Mucosa of descending colon (tissue), 3 donors: ENCODE data around the gene LMBRD2. TPM values are rescaled to one million over a fixed set of nuclear protein-coding genes. Genes with fewer than 3 reads are reported as not detected.
"Not testable (repeated sequence)": the region's sequence is repeated elsewhere in the genome, so short reads cannot be mapped to it uniquely, and the experiment has no call there.

Experiments used
- ATAC-seq: fragments of 200-7000 bp; cut with Tn5 transposase; one replicate; pipeline ENCODE4 v1.9.1; 2020; ENCODE audit warnings: mild to moderate bottlenecking, moderate library complexity
- DNase-seq, 3 donors: peaks; one replicate each; pipeline ENCODE4 v3.0.0-alpha.2; 2020
- H3K36me3 ChIP-seq: fragments of 200-600 bp; one replicate; pipeline ENCODE4 v1.8.0; 2021; ENCODE audit warnings: low read depth, mild to moderate bottlenecking
- H3K4me1 ChIP-seq: fragments of 200-600 bp; one replicate; pipeline ENCODE4 v1.8.0; 2021; ENCODE audit warnings: low read depth, mild to moderate bottlenecking
- H3K4me3 ChIP-seq: fragments of 200-600 bp; one replicate; pipeline ENCODE4 v1.8.0; 2021; ENCODE audit warnings: mild to moderate bottlenecking
- H3K9me3 ChIP-seq: fragments of 200-600 bp; one replicate; pipeline ENCODE4 v1.8.0; 2021; ENCODE audit warnings: mild to moderate bottlenecking
- CTCF ChIP-seq: fragments of 200-600 bp; IDR thresholded peaks from one replicate; pipeline ENCODE4 v1.8.0; 2022; ENCODE audit warnings: antibody characterized with exemption, mild to moderate bottlenecking
- intact Hi-C, 2 donors: fragments of 100-400 bp; cut with DNase I in 1 of 2; cut with micrococcal nuclease in 1 of 2; formaldehyde crosslinking; loops; one replicate each; pipeline versions ENCODE4 v1.11.0 to v1.11.1; 2022; cut with DNase I, micrococcal nuclease
- total RNA-seq, 3 donors: library from RNA; stranded (reverse); fragmentation: NEBNext Ultra II Directional in 2 of 3; extraction: Animal tissue kit (Norgen Biotek cat#: 25700) in 2 of 3; gene quantifications; one replicate each; pipeline versions ENCODE4 v1.2.1 to v1.2.4, GENCODE V29; 2021 to 2023
- donor health status: DM: no; HTN: no; CAD: no; lungs with moderate emphysema.
- donor health status: DM: no; HTN: no; CAD: no.
- donor health status: DM: no; HTN: yes; CAD: no.

LMBRD2 gene
- total RNA-seq, 3 donors from 2014 or later = 14.8 to 18.0 (median 16.7) TPM

GRCh38 chr5:36138900-36139683 is 12.6 kb downstream of the LMBRD2 start:
- peak in 2 of 3 donors; percentile 10 to 39 for DNase-seq
- Histone ChIP-seq H3K36me3 (no peaks in the 10 kb centered on the region), H3K4me3 (no peak overlapping the region), H3K9me3 (no peaks in the 10 kb centered on the region), H3K4me1 (no peaks in the 10 kb centered on the region)
- intact Hi-C loops = no loop called here
- peak; percentile 74 for ATAC-seq
- no peak for TF ChIP-seq CTCF

- DNase-seq (no peak), ATAC-seq (no peak)
- H3K4me3 ChIP-seq = no peak overlapping the region
- no peak for TF ChIP-seq CTCF
- H3K36me3 ChIP-seq = no peaks in the 10 kb centered on the region
- no peaks in the 10 kb centered on the region for H3K9me3 ChIP-seq
- no peaks in the 10 kb centered on the region for H3K4me1 ChIP-seq
- intact Hi-C loops = no loop called here
These were observed 15.1 kb downstream of the LMBRD2 start for GRCh38 chr5:36136581-36136980.

- no peaks in the 10 kb centered on the region for H3K36me3 ChIP-seq
- no peak for ATAC-seq
- no peak overlapping the region for H3K4me3 ChIP-seq
- no peaks in the 10 kb centered on the region for H3K9me3 ChIP-seq
- H3K4me1 ChIP-seq = no peaks in the 10 kb centered on the region
- no peak for TF ChIP-seq CTCF
- DNase-seq = no peak
- intact Hi-C loops = no loop called here
These were observed 15.7 kb downstream of the LMBRD2 start for GRCh38 chr5:36135988-36136387.

GRCh38 chr5:36133009-36133408 is 18.7 kb downstream of the LMBRD2 start:
- intact Hi-C loops, H3K36me3 ChIP-seq, H3K9me3 ChIP-seq: not testable (repeated sequence)

GRCh38 chr5:36129666-36130065 is 22.0 kb downstream of the LMBRD2 start:
- ATAC-seq, H3K4me1 ChIP-seq, H3K9me3 ChIP-seq, H3K4me3 ChIP-seq, intact Hi-C loops, H3K36me3 ChIP-seq, DNase-seq: not testable (repeated sequence)

More at GRCh38 chr5:36133009-36133408, 18.7 kb downstream of the LMBRD2 start:
- H3K4me1 ChIP-seq, ATAC-seq, DNase-seq, H3K4me3 ChIP-seq: not testable (repeated sequence)

- Histone ChIP-seq H3K36me3 (no peaks in the 10 kb centered on the region), H3K9me3 (peaks cover 2% of the 10 kb centered on the region), H3K4me3 (no peak overlapping the region), H3K4me1 (no peaks in the 10 kb centered on the region)
- DNase-seq = no peak
- ATAC-seq = no peak
- intact Hi-C loops = no loop called here
- TF ChIP-seq CTCF = no peak
These were observed 22.9 kb downstream of the LMBRD2 start for GRCh38 chr5:36128795-36129194.
